Activated T-helper 1 cell treated with anti-CD3 and anti-CD28 coated beads, Interleukin-2, amount 50 U/mL, for 16 hours (primary cell): Measurements from ENCODE around the gene ZKSCAN4.

Experiments used
- DNase-seq, 2 donors: peaks; one replicate each; pipeline ENCODE4 v3.0.0-alpha.2; 2020; ENCODE audit warnings: low read depth in 1 of 2, low spot score in 1 of 2

The ZKSCAN4 gene

DNA sequence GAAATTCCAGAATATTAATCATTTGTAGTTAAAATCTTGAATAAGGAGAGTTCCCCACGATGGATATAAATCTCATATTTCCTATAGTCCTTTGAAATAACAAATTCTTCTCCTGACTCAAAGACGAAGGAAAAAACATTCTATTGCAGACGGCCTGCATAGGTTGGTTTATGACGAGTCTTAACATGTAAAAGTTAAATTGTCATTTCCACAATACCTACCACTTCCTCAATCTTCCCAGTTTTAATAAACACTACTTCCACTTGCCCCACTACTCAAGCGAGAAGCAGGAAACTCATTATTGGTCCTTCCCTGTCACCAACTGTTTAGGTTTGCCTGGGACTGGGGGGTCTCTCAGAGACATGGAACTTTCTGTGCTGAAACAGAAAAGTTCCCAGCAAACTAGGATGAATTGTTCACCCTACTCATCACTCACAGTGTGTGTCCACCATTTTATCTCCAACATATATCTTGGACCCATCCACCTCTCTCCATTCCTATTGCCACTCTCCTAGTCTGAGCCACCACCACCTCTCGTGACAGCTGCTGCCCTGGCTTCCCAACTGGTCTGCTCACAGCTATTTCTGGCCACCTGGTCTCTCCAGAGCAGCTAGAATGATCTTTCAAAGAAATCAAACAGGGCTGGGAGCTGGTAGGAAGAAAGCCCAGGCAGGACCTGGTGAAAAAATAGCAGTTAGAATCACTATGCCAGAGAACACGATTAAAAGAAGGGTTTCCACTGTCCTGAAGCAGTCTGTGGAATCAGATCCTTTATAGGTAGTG lies 42.1 kb downstream of the ZKSCAN4 start:
- DNase-seq: no peak

- no peak for DNase-seq
Observed at GRCh38 chr6:28208111-28208659, 43.9 kb downstream of the ZKSCAN4 start.

DNA sequence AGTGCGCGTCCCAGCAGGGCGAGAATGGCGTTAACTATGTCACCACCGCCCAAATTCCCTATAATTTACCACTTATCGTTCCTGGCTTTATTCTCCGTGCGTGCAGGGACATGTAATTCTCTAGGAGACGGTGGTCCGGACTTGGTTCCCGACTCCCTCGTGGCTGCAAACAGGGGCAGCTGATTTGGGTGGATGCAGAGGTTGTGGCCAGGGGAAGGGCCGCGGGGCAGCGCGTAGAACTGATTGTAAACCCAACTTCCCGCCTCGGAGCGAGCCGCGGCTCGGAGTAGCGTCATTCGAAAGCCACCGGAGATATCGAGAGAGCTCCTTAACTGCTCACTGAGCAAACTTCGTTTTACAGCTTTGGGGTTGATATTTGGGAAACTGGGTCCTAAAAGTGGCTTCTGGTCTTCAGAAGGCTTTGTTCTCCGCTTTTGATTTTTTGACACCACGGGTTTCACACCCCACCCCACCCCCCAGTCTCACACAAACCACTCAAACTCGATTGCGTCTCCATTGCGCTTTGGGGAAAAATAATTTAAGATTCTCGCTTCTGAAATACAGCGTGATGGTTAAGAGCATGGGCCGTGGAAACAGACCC lies 44.5 kb downstream of the ZKSCAN4 start:
- no peak for DNase-seq

GRCh38 chr6:28206928-28207509 lies 45.0 kb downstream of the ZKSCAN4 start:
- no peak for DNase-seq

GRCh38 chr6:28206527-28206926 lies 45.5 kb downstream of the ZKSCAN4 start:
- no peak for DNase-seq

DNA sequence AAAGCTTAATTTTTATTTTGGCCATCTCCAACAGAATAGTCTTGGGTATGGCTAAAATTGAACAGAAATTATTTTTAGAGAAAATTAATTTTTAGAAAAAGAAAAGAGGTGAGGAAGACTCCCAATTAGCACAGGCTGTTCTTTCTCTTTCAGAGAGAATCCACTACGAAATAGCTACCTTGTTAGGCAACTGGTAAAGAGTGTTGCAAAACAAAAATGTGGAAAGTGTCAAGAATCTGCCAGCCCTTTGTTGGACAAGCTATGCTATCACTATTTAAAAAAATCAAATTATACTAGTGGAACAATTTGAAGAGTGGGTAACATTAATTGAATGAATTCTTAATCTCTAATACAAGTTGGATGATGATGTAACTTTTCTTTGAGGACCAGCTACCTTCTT lies 46.2 kb downstream of the ZKSCAN4 start:
- DNase-seq: no peak

GRCh38 chr6:28203201-28203600 lies 48.9 kb downstream of the ZKSCAN4 start:
- DNase-seq: no peak

- no peak for DNase-seq
Observed at GRCh38 chr6:28200020-28200419, 52.0 kb downstream of the ZKSCAN4 start.
